GM21390 (cell line): ENCODE data around the gene HIVEP3.
"Not testable (repeated sequence)": the region's sequence is repeated elsewhere in the genome, so short reads cannot be mapped to it uniquely, and the experiment has no call there.

Experiments
- ATAC-seq: cut with Tn5 transposase; IDR thresholded peaks from one replicate; pipeline ENCODE4 v1.9.1; 2021; ENCODE audit not compliant: unreplicated experiment

HIVEP3 gene

DNA sequence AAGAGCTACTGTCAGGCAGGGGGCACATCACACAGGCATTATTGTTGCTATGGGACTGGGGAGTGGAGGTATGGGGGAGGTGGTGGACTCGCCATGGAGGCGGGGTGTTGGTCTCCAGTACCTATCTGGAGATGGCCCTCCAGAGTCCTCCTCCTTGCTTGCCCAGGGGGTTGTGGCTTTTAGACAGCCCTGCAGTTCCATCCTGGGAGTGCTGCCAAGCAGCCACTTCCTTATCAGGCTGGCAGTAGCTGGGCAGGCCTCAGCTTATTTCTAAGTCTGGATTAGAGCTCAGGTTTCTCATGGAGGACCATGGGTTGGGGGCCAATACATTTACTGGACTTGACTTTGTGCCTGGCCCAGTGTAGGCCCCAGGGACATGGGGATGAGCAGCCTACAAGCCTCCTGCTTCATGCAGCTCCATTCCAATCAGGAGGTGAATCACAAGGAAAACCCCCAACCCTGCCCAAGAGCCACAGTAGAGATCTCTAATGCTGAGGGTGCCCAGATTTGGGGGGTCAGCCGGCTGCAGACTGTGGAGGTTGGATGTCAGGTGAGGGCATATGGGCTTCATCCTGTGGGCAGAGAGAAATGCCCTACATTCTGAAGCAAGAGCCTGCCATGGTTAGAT is 223.5 kb downstream of the HIVEP3 start:
- no peak for ATAC-seq

GRCh38 chr1:41691966-41692365 is 226.8 kb downstream of the HIVEP3 start:
- not testable (repeated sequence) for ATAC-seq

- no peak for ATAC-seq
Measured at GRCh38 chr1:41691424-41691823, 227.3 kb downstream of the HIVEP3 start.

- ATAC-seq: no peak
Measured at GRCh38 chr1:41690331-41690730, 228.4 kb downstream of the HIVEP3 start.

DNA sequence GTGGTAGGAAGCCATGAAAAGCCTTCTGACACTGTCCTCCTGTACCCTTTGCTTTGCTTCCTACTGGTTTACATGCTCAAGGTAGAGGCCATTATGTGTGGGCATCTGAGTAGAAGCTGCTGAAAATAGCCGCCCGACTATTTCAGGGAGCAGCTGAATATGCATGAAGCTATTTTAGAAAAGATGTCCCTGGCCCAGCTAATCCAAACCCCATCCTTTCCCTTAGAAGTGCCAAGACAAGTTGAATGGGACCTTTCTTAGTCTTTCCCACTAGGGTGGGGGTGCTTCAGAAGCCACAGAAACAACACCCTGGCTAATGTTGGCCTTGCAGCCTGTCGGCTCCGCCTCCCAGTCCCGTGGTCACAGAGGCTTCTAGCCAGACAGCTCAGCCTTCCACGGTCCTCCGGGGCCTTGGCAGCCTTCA is 229.2 kb downstream of the HIVEP3 start:
- no peak for ATAC-seq

DNA sequence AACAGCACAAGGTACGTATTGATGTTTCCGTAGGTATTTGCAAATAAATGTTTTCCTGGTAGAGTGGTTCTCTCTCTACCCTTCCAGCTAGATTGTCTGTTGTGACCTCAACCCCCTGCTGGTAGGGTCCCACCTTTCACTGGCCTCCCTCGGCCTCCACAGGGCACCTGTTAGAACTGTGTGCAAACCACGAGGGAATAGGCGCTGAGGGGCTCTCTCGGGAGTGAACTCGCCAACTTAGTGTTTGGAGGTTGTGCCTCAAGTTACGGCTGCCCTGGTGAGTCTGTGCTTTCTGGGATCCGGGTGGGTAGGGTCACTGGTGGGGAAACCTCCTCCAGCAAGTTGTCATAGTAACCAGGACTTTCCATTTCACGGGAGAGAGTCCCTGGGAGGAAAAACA is 229.6 kb downstream of the HIVEP3 start:
- ATAC-seq: no peak

- ATAC-seq: no peak
Measured at GRCh38 chr1:41687007-41687406, 231.7 kb downstream of the HIVEP3 start.

GRCh38 chr1:41683681-41684500 is 234.8 kb downstream of the HIVEP3 start:
- ATAC-seq: no peak

DNA sequence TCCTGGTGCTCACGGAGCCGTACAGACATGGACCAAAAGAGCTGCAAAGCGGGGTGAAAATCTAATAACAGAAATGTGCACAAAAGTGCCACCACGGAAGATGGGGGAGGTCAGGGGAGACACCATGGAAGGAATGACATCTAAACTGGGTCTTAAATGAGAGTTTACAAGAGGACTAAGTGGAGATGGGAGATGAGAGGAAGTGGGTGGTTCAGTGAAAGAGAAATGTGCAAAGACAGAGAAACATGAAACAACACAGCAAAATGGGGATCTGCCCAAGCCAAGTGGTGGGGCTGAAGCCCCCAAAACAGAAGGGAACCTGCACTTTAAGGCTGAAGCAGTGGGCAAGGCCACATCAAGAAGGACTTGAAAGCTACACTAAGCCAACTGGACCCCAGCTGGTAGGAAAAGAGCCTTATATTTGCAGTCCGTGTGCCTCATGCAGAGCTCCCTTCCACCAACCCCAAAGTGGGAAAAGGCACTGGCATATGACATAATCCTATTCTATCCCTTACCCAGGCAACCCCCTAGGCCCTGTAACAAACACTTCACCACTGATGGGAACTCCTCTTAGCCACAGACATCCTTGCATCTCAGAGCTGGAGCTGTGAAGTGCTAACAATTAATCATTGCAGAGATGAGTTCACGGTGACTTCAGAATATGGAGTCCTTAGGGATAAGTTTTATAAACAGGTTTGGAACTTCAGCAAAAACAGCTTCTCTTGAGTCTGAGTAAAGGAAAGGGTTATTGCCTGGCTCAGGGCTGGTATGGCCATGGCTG is 235.7 kb downstream of the HIVEP3 start:
- ATAC-seq: no peak

GRCh38 chr1:41682149-41682548 is 236.6 kb downstream of the HIVEP3 start:
- ATAC-seq: no peak

GRCh38 chr1:41681331-41682098 is 237.2 kb downstream of the HIVEP3 start:
- ATAC-seq: no peak

DNA sequence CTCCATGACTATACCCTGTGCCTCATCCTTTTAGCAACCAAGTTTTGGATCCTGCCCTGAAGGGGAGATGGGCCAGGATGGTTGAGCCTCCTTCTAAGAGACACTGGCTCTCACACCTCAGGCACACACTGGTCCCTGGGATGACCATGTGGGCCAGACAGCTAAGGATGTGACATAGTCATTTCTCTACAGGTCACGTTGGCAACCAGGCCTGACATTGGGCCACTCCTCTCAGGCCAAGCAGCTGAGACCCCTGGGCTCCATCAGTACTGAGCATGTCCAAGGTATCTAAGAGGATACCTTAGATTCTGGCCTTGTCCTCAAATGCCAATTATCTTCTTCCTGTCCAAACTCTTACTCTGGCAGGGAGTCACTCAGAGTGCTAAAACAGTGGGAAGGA is 238.7 kb downstream of the HIVEP3 start:
- no peak for ATAC-seq

- ATAC-seq: no peak
Measured at GRCh38 chr1:41679531-41679930, 239.2 kb downstream of the HIVEP3 start.

- ATAC-seq: no peak
Measured at GRCh38 chr1:41678111-41678878, 240.4 kb downstream of the HIVEP3 start.

DNA sequence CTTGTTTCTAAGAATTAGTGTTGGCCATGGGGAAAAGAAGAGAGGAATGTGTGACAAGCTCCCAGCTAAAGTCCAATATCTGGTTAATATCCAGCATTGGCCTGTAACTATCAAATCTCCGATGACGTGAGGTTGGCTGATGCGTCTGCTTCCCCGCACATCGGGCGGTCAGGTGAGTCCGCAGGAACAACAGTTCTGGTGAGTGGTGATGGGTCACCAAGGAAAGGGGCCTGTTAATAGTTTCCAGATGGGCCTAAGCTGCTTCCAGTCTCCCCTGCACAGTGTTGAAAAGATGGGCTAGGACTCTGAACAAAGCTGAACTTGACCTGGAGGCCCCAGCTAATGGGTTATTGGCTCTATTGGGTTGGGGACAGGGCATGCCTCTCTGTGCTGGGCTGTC is 241.1 kb downstream of the HIVEP3 start:
- ATAC-seq: no peak

- no peak for ATAC-seq
Measured at GRCh38 chr1:41675401-41675800, 243.3 kb downstream of the HIVEP3 start.

- ATAC-seq: no peak
Measured at GRCh38 chr1:41674522-41674921, 244.2 kb downstream of the HIVEP3 start.

DNA sequence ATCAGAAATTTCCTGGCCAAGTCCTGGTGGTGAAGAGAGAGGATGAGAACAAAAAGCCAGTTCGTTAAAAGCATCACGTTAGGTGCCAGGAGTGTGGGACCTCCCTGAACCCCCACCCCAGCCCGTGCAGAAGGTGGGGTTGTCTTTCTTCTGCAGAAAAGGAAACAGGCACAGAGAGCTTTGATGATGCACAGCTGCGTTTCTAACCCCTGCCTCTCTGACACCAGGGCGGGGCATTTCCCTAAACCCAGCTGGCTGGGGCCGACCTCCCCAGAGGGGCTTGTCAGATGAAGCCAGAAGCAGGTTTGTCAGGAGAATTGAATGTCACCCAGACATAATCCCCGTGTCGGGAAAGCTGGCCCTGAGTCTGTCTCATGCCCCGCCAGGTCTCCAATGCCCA is 244.9 kb downstream of the HIVEP3 start:
- no peak for ATAC-seq

- peak; percentile 77 for ATAC-seq
Measured at GRCh38 chr1:41673378-41673777, 245.3 kb downstream of the HIVEP3 start.

GRCh38 chr1:41672641-41673361 is 245.9 kb downstream of the HIVEP3 start:
- no peak for ATAC-seq
